IPS-11a (cell line): ENCODE data around the gene FGB.

Experiments used
- H3K4me3 ChIP-seq: one replicate; pipeline ENCODE4 v1.5.1; 2013; ENCODE audit warnings: low read depth, low read length, control low read depth

FGB gene

DNA sequence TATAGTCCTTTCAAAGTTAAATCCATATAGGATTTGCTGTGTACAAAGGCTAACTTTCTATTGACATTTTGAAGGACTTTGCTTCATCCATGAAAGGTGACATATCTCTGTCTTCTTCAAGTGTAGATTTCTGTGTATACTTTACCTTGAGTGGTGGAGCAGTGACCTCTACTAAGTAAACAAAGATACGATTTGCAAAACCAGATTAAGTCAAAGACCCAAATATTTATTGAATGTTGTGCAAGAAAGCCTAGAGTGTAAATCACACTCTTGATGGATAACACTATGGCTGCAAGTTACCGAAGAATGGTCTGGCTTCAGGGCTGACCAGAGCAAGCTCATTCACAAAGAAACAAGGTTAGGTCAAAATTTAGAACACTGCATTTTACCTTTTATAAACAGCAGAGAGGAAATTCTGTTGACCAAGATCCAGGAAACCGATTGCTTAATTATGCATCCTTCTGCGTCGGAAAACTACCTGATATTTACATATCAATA, 55.1 kb downstream of the FGB start:
- no peak overlapping the region for H3K4me3 ChIP-seq

DNA sequence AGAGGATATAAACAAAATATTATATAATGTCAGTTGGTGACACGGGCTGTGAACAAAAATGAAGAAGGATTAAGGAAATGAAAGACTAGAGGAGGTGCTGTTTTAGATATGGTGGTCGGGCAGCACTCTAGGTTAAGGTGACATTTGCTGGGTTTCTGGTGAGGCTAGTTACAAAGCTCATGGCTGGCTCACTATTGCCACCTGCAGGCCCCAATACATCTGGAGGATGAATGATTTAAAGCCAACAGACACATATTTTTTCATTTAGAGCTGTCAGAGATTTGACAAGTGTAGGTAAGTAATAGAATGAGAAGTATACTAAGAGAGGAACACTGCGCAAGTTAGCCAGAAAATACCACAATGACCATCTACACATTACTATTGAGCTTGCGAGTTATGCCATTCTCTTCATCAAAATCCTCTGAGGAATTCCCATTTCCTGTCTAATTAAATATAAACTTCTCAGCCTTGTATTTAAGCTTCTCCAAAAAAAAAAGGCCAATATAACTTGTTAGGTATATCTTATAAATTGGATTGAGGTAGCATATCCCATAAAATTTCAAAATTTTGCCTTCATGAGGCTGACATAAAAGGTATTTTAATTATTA, 56.0 kb downstream of the FGB start:
- no peak overlapping the region for H3K4me3 ChIP-seq

GRCh38 chr4:154620111-154620510, 57.3 kb downstream of the FGB start:
- H3K4me3 ChIP-seq, result no peak overlapping the region
